Epithelial cell of prostate (primary cell): Measurements from ENCODE around the gene CES4A.
"Not testable (repeated sequence)": the region's sequence is repeated elsewhere in the genome, so short reads cannot be mapped to it uniquely, and the experiment has no call there.

Source experiments
- DNase-seq: peaks from one replicate; pipeline ENCODE4 v3.0.0-alpha.2; 2011; ENCODE audit warnings: low read depth, low spot score
- H3K27ac ChIP-seq: fragments of 450-650 bp; 2 replicates; pipeline ENCODE4 v1.5.1; 2017; ENCODE audit warnings: mild to moderate bottlenecking

CES4A gene

GRCh38 chr16:67039260-67040020, 51.1 kb downstream of the CES4A start:
- no peak for DNase-seq
- H3K27ac ChIP-seq = no peak overlapping the region

DNA sequence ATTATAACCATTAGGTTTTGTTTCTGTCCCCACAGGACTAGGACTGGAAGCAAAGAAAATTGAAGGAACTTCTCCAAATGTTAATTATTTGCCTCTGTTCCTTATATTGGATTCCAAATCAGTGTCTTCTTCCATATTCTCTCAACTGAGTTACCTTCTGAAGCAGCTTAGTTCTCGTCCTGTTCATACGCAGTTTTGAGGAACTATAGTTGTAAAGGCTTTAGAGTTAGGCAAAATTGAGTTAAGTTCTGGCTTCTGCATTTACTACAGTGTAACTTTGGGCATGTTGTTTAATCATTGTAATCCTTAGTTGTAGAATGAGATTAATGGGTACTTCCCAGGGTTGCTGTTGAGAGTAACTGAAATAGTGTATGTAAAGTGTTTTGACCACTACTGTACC, 51.8 kb downstream of the CES4A start:
- H3K27ac ChIP-seq = no peak overlapping the region

DNA sequence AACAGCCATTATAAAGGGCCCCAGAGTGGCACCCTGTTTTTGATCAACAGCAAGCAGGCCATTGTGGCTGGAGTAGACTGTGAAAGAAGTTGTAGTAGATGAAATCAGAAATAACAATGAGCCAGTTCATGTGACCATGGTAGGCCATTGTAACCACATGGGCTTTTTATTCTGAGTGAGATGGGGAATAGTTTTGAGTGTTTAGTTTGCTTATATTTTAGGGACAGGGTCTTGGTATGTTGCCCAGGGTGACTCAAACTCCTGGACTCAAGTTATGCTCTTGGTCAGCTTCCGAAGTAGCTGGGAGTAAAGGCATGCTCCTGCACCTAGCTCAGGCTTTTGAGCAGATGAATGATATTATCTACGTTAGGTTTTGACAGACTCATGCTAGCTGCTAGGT, 52.5 kb downstream of the CES4A start:
- no peak overlapping the region for H3K27ac ChIP-seq
- DNase-seq = no peak

More for the DNA sequence above, 51.8 kb downstream of the CES4A start:
- no peak for DNase-seq

DNA sequence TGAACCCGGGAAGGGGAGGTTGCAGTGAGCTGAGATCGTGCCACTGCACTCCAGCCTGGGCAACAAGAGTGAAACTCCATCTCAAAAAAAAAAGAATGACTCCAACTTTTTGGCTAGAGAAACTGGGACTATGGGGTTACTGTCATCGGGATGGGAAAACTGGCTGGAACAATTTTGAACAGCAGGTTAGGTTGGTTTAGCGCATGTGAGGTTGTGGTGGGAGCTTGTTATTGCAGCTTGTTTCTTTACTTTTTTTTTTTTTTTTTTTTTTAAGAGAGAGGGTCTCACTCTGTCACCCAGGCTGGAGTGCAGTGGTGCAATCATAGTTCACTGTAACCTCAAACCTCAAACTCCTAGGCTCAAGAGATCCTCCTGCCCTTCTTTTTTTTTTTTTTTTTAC, 53.1 kb downstream of the CES4A start:
- not testable (repeated sequence) for H3K27ac ChIP-seq, DNase-seq

DNA sequence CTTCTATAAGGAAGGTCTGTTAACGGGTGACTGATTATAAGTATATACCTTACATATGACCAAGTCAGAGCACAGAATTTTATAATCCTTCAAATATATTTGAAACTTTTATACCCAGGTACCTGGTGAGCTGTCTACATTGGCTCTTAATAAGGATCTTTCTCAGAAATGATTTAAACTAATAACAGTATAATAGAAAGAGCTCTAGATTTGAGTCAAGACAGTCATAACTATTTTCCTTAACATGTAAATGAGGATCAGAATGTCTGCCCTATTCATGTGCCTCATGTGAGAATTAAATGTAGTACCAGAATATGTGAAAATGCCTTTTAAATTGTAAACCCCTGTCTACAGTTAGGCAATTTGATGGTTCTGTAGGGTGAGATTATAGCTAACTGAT, 55.0 kb downstream of the CES4A start:
- H3K27ac ChIP-seq = no peak overlapping the region
- no peak for DNase-seq

DNA sequence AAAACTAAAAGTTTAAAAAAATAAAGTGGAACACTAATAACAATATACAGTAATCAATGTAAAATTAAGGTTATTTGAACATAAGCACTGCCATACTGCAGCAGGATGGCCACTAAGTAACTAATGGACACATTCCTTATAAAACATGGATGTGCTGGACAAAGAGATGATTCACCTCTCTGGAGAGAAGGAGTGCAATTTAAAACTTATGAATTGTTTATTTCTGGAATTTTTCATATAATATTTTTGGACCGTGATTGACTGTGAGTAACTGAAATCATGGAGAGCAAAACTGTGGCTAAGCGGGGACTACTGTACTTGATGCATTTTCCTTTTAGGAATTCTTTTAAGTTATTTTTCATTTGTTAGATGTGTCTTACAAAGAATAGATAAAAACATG, 62.4 kb downstream of the CES4A start:
- no peak for DNase-seq
- H3K27ac ChIP-seq = no peak overlapping the region

- DNase-seq = no peak
- H3K27ac ChIP-seq = no peak overlapping the region
These were observed 64.0 kb downstream of the CES4A start for GRCh38 chr16:67052399-67052798.

DNA sequence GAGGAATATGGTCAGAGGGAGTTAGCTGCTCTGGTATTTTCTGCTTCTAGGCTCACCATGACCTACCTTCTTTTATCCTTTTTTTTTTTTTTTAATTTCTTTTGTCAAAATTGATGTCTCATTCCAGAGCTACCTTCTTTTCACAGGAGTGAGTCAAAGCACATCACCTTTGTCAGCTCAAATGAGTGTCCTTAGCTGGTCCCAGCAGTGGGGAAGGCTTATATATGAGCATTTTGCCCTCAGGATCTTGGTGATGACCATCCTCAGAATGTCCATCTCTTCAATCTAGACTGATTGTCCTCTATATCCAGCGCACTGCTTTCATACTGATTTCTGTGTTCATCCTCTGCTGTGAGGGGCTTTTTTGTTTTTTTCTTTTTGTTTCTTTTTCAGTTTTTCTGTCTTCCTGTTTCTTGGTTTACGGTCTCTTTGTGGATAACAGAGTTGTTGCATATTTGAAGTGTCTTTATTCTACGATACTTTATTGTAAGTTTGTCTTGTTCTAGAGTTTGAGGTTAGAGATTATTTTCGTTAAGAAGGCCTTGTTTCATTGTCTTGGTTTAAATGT, 65.5 kb downstream of the CES4A start:
- DNase-seq = no peak
- H3K27ac ChIP-seq = peak overlapping the region; percentile 67

DNA sequence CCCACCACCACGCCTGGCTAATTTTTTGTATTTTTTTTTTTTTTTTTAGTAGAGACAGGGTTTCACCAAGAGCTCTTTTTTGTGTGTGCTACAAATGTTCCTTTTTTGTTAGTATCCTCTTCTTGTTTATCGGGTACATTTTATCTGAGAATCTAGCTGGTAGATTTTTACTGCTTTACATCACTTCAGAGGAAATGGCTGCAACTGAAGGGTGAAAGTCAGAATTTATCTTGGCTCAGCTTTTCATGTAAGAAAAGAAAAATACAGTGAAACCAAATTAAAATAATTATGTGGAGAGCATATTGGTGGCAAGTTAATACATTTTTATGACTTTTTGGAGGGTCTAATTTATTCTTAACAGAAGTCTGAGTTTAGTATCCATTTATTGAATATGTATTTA, 66.5 kb downstream of the CES4A start:
- H3K27ac ChIP-seq = peak overlapping the region; percentile 67
- no peak for DNase-seq

- H3K27ac ChIP-seq = peak overlapping the region; percentile 67
- DNase-seq = peak; percentile 95
These were observed 67.5 kb downstream of the CES4A start for GRCh38 chr16:67055712-67056487.
